ENCODE data around the gene SLX4IP.

Gene SLX4IP

GRCh38 chr20:10524034-10524476, 89.0 kb downstream of the SLX4IP start:
- DNase-seq, result peak; percentile 56

- no peak for DNase-seq
Observed at GRCh38 chr20:10524643-10525042, 89.5 kb downstream of the SLX4IP start.

- no peak for DNase-seq
Observed at GRCh38 chr20:10527781-10528180, 92.7 kb downstream of the SLX4IP start.

- DNase-seq, result no peak
Observed at GRCh38 chr20:10530883-10531282, 95.8 kb downstream of the SLX4IP start.

- no peak for DNase-seq
Observed at GRCh38 chr20:10531848-10532247, 96.7 kb downstream of the SLX4IP start.

GRCh38 chr20:10532361-10532760, 97.3 kb downstream of the SLX4IP start:
- DNase-seq, result no peak

- DNase-seq, result no peak
Observed at GRCh38 chr20:10536531-10536930, 101.4 kb downstream of the SLX4IP start.

GRCh38 chr20:10537850-10538480, 102.9 kb downstream of the SLX4IP start:
- DNase-seq, result no peak

- DNase-seq, result no peak
Observed at GRCh38 chr20:10538768-10539167, 103.7 kb downstream of the SLX4IP start.

- DNase-seq, result no peak
Observed at GRCh38 chr20:10539818-10540553, 104.9 kb downstream of the SLX4IP start.

- no peak for DNase-seq
Observed at GRCh38 chr20:10540636-10541493, 105.8 kb downstream of the SLX4IP start.

- DNase-seq, result no peak
Observed at GRCh38 chr20:10541668-10542411, 106.7 kb downstream of the SLX4IP start.

GRCh38 chr20:10542442-10542841, 107.3 kb downstream of the SLX4IP start:
- no peak for DNase-seq

- DNase-seq, result no peak
Observed at GRCh38 chr20:10543480-10543879, 108.4 kb downstream of the SLX4IP start.

- no peak for DNase-seq
Observed at GRCh38 chr20:10547276-10548114, 112.4 kb downstream of the SLX4IP start.

- DNase-seq, result no peak
Observed at GRCh38 chr20:10549511-10549910, 114.4 kb downstream of the SLX4IP start.

- DNase-seq, result no peak
Observed at GRCh38 chr20:10550204-10551118, 115.4 kb downstream of the SLX4IP start.

- no peak for DNase-seq
Observed at GRCh38 chr20:10551732-10552724, 116.9 kb downstream of the SLX4IP start.

- peak; percentile 45 for DNase-seq
Observed at GRCh38 chr20:10553326-10553984, 118.3 kb downstream of the SLX4IP start.

Data from retina (tissue), 1 donor.